H1 (cell line): Measurements from ENCODE around the gene MACC1. TPM values are rescaled to one million over a fixed set of nuclear protein-coding genes. Genes with fewer than 3 reads are reported as not detected.

Experiments
- CTCF ChIA-PET: fragments of 300-600 bp; sonication (Branson Sonifier 250); formaldehyde crosslinking; loops from one replicate; lab custom pipeline; 2021; ENCODE audit not compliant: partially characterized antibody; lab: Charles Lee
- POLR2A ChIA-PET: fragments of 300-600 bp; sonication (Branson Sonifier 250); formaldehyde crosslinking; loops from one replicate; lab custom pipeline; 2021; ENCODE audit warnings: inconsistent platforms; ENCODE audit not compliant: partially characterized antibody; lab: Charles Lee
- DNase-seq, 2 experiments: peaks; one replicate each; pipeline versions ENCODE4 v3.0.0 to v3.0.0-alpha.2; 2010 to 2022; ENCODE audit warnings: low spot score in 2 of 2, low read depth in 1 of 2, mixed read lengths in 1 of 2
- FAIRE-seq: peaks from 2 replicates; lab custom pipeline; 2011; peaks lifted over from hg19 to GRCh38; lab: Jason Lieb, UNC
- H2AFZ ChIP-seq: 2 replicates; pipeline ENCODE4 v1.8.1; 2012; ENCODE audit warnings: low read length, inconsistent platforms
- H2AK5ac ChIP-seq: 2 replicates; pipeline ENCODE4 v1.6.1; 2013; ENCODE audit warnings: low read depth, low read length
- H2BK120ac ChIP-seq: replicated peaks from 2 replicates; pipeline ENCODE3; 2013; ENCODE audit warnings: low read depth, low read length, inconsistent platforms
- H2BK12ac ChIP-seq: 2 replicates; pipeline ENCODE4 v1.6.1; 2013; ENCODE audit warnings: low read depth, low read length
- H2BK15ac ChIP-seq: 2 replicates; pipeline ENCODE4 v1.6.1; 2013; ENCODE audit warnings: low read length
- H2BK20ac ChIP-seq: 2 replicates; pipeline ENCODE4 v1.6.1; 2013; ENCODE audit warnings: low read length
- H2BK5ac ChIP-seq: 2 replicates; pipeline ENCODE4 v1.6.1; 2013; ENCODE audit warnings: low read depth, low read length
- H3K14ac ChIP-seq: 2 replicates; pipeline ENCODE4 v1.6.1; 2013; ENCODE audit warnings: inconsistent platforms; ENCODE audit not compliant: insufficient read length
- H3K18ac ChIP-seq: 2 replicates; pipeline ENCODE4 v1.6.1; 2013; ENCODE audit warnings: low read length; ENCODE audit errors: extremely low read depth
- H3K23ac ChIP-seq: 2 replicates; pipeline ENCODE4 v1.6.1; 2013; ENCODE audit warnings: inconsistent platforms; ENCODE audit not compliant: insufficient read length
- H3K23me2 ChIP-seq: 2 replicates; pipeline ENCODE4 v1.6.1; 2013; ENCODE audit warnings: low read depth, low read length
- H3K27ac ChIP-seq: 2 replicates; pipeline ENCODE4 v1.6.1; 2011; ENCODE audit warnings: low read depth, low read length, inconsistent platforms
- H3K27me3 ChIP-seq, 4 experiments: replicated peaks in 1 of 4; 1 replicate in 1 of 4; 2 replicates in 3 of 4; pipeline versions ENCODE4 v1.6.1 to v1.8.1; 2011 to 2013; ENCODE audit warnings: low read length in 3 of 4, mild to moderate bottlenecking in 3 of 4, inconsistent platforms in 2 of 4, mixed read lengths in 2 of 4, moderate library complexity in 1 of 4; ENCODE audit not compliant: control insufficient read depth in 3 of 4, insufficient read depth in 3 of 4; ENCODE audit errors: extremely low read depth in 1 of 4
- H3K36me3 ChIP-seq, 4 experiments: 2 replicates each; pipeline versions ENCODE4 v1.6.1 to v1.8.1; 2011 to 2013; ENCODE audit warnings: mild to moderate bottlenecking in 4 of 4, low read length in 3 of 4, moderate library complexity in 2 of 4, control low read depth in 1 of 4, inconsistent platforms in 1 of 4; ENCODE audit not compliant: insufficient read depth in 4 of 4, control insufficient read depth in 2 of 4
- H3K4ac ChIP-seq: replicated peaks from 2 replicates; pipeline ENCODE3; 2013; ENCODE audit warnings: low read length, low read depth, mixed read lengths, inconsistent platforms; ENCODE audit not compliant: insufficient read length
- H3K4me1 ChIP-seq, 4 experiments: replicated peaks in 1 of 4; 1 replicate in 1 of 4; 2 replicates in 3 of 4; pipeline versions ENCODE4 v1.6.1 to v1.8.1; 2011 to 2013; ENCODE audit warnings: low read length in 3 of 4, inconsistent platforms in 2 of 4, mixed read lengths in 1 of 4; ENCODE audit not compliant: insufficient read depth in 4 of 4, control insufficient read depth in 3 of 4
- H3K4me2 ChIP-seq, 2 experiments: 2 replicates each; pipeline versions ENCODE4 v1.6.1 to v1.8.1; 2011 to 2013; ENCODE audit warnings: low read depth in 2 of 2, low read length in 2 of 2, control low read depth in 1 of 2, inconsistent platforms in 1 of 2, mild to moderate bottlenecking in 1 of 2; ENCODE audit not compliant: insufficient read depth in 1 of 2
- H3K4me3 ChIP-seq, 4 experiments: fragments of 200-600, 300-600 bp in 1 of 4; sonication (generic), shearing (Covaris generic), sonication (Bioruptor Twin) in 1 of 4; 2 replicates each; pipeline versions ENCODE4 v1.5.1 to v1.8.1; 2011 to 2016; ENCODE audit warnings: low read length in 4 of 4, low read depth in 3 of 4, control low read depth in 2 of 4, inconsistent platforms in 2 of 4, mild to moderate bottlenecking in 2 of 4, mixed read lengths in 1 of 4, moderate library complexity in 1 of 4; ENCODE audit not compliant: insufficient read depth in 2 of 4; ENCODE audit errors: extremely low read depth in 1 of 4
- H3K56ac ChIP-seq: replicated peaks from 2 replicates; pipeline ENCODE3; 2013; ENCODE audit warnings: low read depth, mild to moderate bottlenecking, mixed read lengths, low read length, inconsistent platforms; ENCODE audit not compliant: insufficient read length
- H3K79me1 ChIP-seq: 2 replicates; pipeline ENCODE4 v1.6.1; 2013; ENCODE audit warnings: low read depth, low read length, control low read depth
- H3K79me2 ChIP-seq, 2 experiments: 2 replicates each; pipeline versions ENCODE4 v1.6.1 to v1.8.1; 2012 to 2013; ENCODE audit warnings: low read length in 2 of 2, mild to moderate bottlenecking in 2 of 2, inconsistent platforms in 1 of 2; ENCODE audit not compliant: insufficient read depth in 2 of 2, control insufficient read depth in 1 of 2
- H3K9ac ChIP-seq, 4 experiments: replicated peaks in 1 of 4; 1 replicate in 1 of 4; 2 replicates in 3 of 4; pipeline versions ENCODE4 v1.6.1 to v1.8.1; 2011 to 2013; ENCODE audit warnings: low read depth in 3 of 4, low read length in 3 of 4, control low read depth in 2 of 4, mild to moderate bottlenecking in 2 of 4, moderate library complexity in 2 of 4, inconsistent platforms in 1 of 4; ENCODE audit errors: extremely low read depth in 1 of 4
- H3K9me3 ChIP-seq, 2 experiments: 2 replicates each; pipeline versions ENCODE4 v1.6.1 to v1.8.1; 2012 to 2013; ENCODE audit warnings: mild to moderate bottlenecking in 2 of 2, moderate library complexity in 2 of 2, control low read depth in 1 of 2, inconsistent platforms in 1 of 2, low read depth in 1 of 2, low read length in 1 of 2, mixed read lengths in 1 of 2; ENCODE audit not compliant: insufficient read depth in 2 of 2
- H4K20me1 ChIP-seq, 2 experiments: replicated peaks in 1 of 2; 2 replicates each; pipeline versions ENCODE3 to v1.8.1; 2011 to 2013; ENCODE audit warnings: inconsistent platforms in 2 of 2, low read length in 2 of 2, mild to moderate bottlenecking in 1 of 2; ENCODE audit not compliant: insufficient read depth in 2 of 2, control insufficient read depth in 1 of 2
- H4K5ac ChIP-seq: 2 replicates; pipeline ENCODE4 v1.6.1; 2013; ENCODE audit warnings: low read length, low read depth, mixed read lengths, inconsistent platforms; ENCODE audit not compliant: insufficient read length
- H4K8ac ChIP-seq: 2 replicates; pipeline ENCODE4 v1.8.0; 2013; ENCODE audit warnings: mild to moderate bottlenecking, moderate library complexity, low read length, inconsistent platforms; ENCODE audit not compliant: insufficient read depth; ENCODE audit errors: extremely low read depth
- H4K91ac ChIP-seq: replicated peaks from 2 replicates; pipeline ENCODE3; 2013; ENCODE audit warnings: low read length, mixed read lengths, inconsistent platforms; ENCODE audit not compliant: insufficient read length
- CBX8 ChIP-seq: fragments of 300-800, 300-1000 bp; sonication (generic); IDR thresholded peaks from 2 replicates; pipeline ENCODE4 v1.7.1; 2016; ENCODE audit warnings: low read depth, low read length, borderline replicate concordance
- CREB1 ChIP-seq: IDR thresholded peaks from 2 replicates; pipeline ENCODE4 v1.6.1; 2012; ENCODE audit warnings: inconsistent platforms
- CTBP2 ChIP-seq: IDR thresholded peaks from 2 replicates; pipeline ENCODE4 v1.7.0; 2011; ENCODE audit warnings: borderline replicate concordance, mild to moderate bottlenecking, moderate library complexity, mixed read lengths, low read length; ENCODE audit not compliant: insufficient read depth, insufficient read length
- GTF2F1 ChIP-seq: IDR thresholded peaks from 2 replicates; pipeline ENCODE4 v1.6.1; 2012; ENCODE audit warnings: low read depth, low read length, improper control_type of control experiment, borderline replicate concordance
- HDAC2 ChIP-seq, 2 experiments: fragments of 300-600 bp in 1 of 2; sonication (generic) in 1 of 2; IDR thresholded peaks; 2 replicates each; pipeline ENCODE4 v1.6.1; 2011 to 2012; ENCODE audit warnings: low read depth in 2 of 2, low read length in 2 of 2, mild to moderate bottlenecking in 2 of 2, moderate library complexity in 2 of 2, borderline replicate concordance in 1 of 2, inconsistent platforms in 1 of 2
- JUN ChIP-seq: IDR thresholded peaks from 2 replicates; pipeline ENCODE4 v1.6.1; 2011; ENCODE audit warnings: low read depth, mild to moderate bottlenecking, improper control_type of control experiment, low read length
- JUND ChIP-seq: IDR thresholded peaks from 2 replicates; pipeline ENCODE4 v1.6.1; 2011; ENCODE audit warnings: mild to moderate bottlenecking, improper control_type of control experiment, low read length
- POLR2A ChIP-seq, 2 experiments: IDR thresholded peaks; 1 replicate in 1 of 2; 2 replicates in 1 of 2; pipeline ENCODE4 v1.6.1; 2011; ENCODE audit warnings: low read depth in 2 of 2, low read length in 2 of 2, mild to moderate bottlenecking in 2 of 2; ENCODE audit errors: control extremely low read depth in 1 of 2
- POU5F1 ChIP-seq: IDR thresholded peaks from 2 replicates; pipeline ENCODE4 v1.6.1; 2011; ENCODE audit warnings: low read depth, mild to moderate bottlenecking, low read length, moderate library complexity
- RXRA ChIP-seq: IDR thresholded peaks from 2 replicates; pipeline ENCODE4 v1.6.1; 2011; ENCODE audit warnings: low read depth, mild to moderate bottlenecking, low read length, moderate library complexity; ENCODE audit not compliant: insufficient read depth
- SP4 ChIP-seq: IDR thresholded peaks from 2 replicates; pipeline ENCODE4 v1.6.1; 2012; ENCODE audit warnings: low read length, inconsistent platforms
- TBP ChIP-seq: IDR thresholded peaks from 2 replicates; pipeline ENCODE4 v1.6.1; 2011; ENCODE audit warnings: low read depth, low read length, improper control_type of control experiment
- TCF12 ChIP-seq: IDR thresholded peaks from 2 replicates; pipeline ENCODE4 v1.6.1; 2011; ENCODE audit warnings: low read depth, mild to moderate bottlenecking, low read length
- WGBS, 2 experiments: shearing (Covaris generic) in 1 of 2; methylation state at CpG; one replicate each; pipeline versions ENCODE4 v1.1.6 to v1.1.7; 2013 to 2015; ENCODE audit warnings: low lambda C conversion rate in 2 of 2, mixed read lengths in 2 of 2, inconsistent platforms in 1 of 2, low coverage in 1 of 2, missing lambda C conversion rate in 1 of 2; ENCODE audit not compliant: insufficient replicate concordance in 2 of 2, insufficient coverage in 1 of 2, insufficient read length in 1 of 2; ENCODE audit errors: extremely low coverage in 1 of 2, missing lambda C conversion rate in 1 of 2; 5-methylcytosine and 5-hydroxymethylcytosine counted together
- polyA plus RNA-seq, 7 experiments: library from polyadenylated mRNA; depleted of rRNA in 3 of 7; stranded (reverse) in 5 of 7; unstranded in 2 of 7; fragments of >200 nt in 5 of 7; fragments of 200-250 nt in 2 of 7; gene quantifications; 1 replicate in 5 of 7; 2 replicates in 1 of 7; 4 replicates in 1 of 7; pipeline versions ENCODE4 v1.2.1 to v1.2.3, GENCODE V29; 2011 to 2013; ENCODE audit warnings: missing spikeins in 2 of 7, mixed read lengths in 2 of 7
- total RNA-seq: library from RNA; stranded (reverse); fragmentation: NEBNext Ultra II Directional; extraction: Animal tissue kit (Norgen Biotek cat#: 25700); gene quantifications from 2 replicates; pipeline ENCODE4 v1.2.1, GENCODE V29; 2021

Gene MACC1
- total and polyA plus RNA-seq, 2 of the 8 experiments (the other 6 are each of a cell fraction or from before 2014, with no cell fraction given) = 2.0 to 17.2 TPM

GRCh38 chr7:20136647-20137046 is 80.5 kb downstream of the MACC1 start:
- no peaks in the 10 kb centered on the region; the same call in 1 of the 2 replicates for H3K23me2 ChIP-seq
- CTCF ChIA-PET = no interaction called here
- H4K91ac ChIP-seq = no peak overlapping the region
- no peak overlapping the region for H2BK12ac ChIP-seq
- H3K4me2 ChIP-seq = no peak overlapping the region
- H3K23ac ChIP-seq = no peak overlapping the region
- no peak for FAIRE-seq
- no peak overlapping the region for H3K4ac ChIP-seq
- H3K4me3 ChIP-seq = no peak overlapping the region
- H3K27me3 ChIP-seq = no peaks in the 10 kb centered on the region
- H3K14ac ChIP-seq = no peak overlapping the region
- H3K4me1 ChIP-seq = peaks cover 0 to 3% (median 0%) of the 10 kb centered on the region in 4 experiments; a peak in 1 of 7 replicates
- WGBS, 2 experiments = 87% methylated on average over 2 of the region's 2 CpGs; no CpG with 5 or more reads in 1 of the 2 experiments
- no peak for TF ChIP-seq TBP
- no peak for TF ChIP-seq CBX8
- TF ChIP-seq JUND = no peak
- no peak for TF ChIP-seq RXRA
- no peak for TF ChIP-seq JUN
- TF ChIP-seq TCF12 = no peak
- no peak for TF ChIP-seq HDAC2 (IDR thresholded peaks at IDR 0.05; ENCODE audit: borderline replicate concordance in 1 of 2, low read depth in 2 of 2, low read length in 2 of 2)
- TF ChIP-seq CTBP2 = no peak
- TF ChIP-seq POU5F1 = no peak
- no peak for TF ChIP-seq POLR2A (IDR thresholded peaks at IDR 0.05; ENCODE audit: control extremely low read depth in 1 of 2, low read depth in 2 of 2, low read length in 2 of 2)
- no peak for TF ChIP-seq CREB1
- no peak for TF ChIP-seq GTF2F1
- no peak for TF ChIP-seq SP4
- H3K9me3 ChIP-seq = no peaks in the 10 kb centered on the region
- no peak overlapping the region for H2BK120ac ChIP-seq
- no peak for DNase-seq
- H2AFZ ChIP-seq = no peak overlapping the region
- no peaks in the 10 kb centered on the region; the same call in 1 of the 2 replicates for H3K79me1 ChIP-seq
- no peaks in the 10 kb centered on the region for H3K79me2 ChIP-seq
- no peak overlapping the region for H2BK15ac ChIP-seq
- no peak overlapping the region for H3K27ac ChIP-seq
- no peaks in the 10 kb centered on the region for H4K20me1 ChIP-seq
- no peak overlapping the region for H2BK5ac ChIP-seq
- no peak overlapping the region for H2BK20ac ChIP-seq
- POLR2A ChIA-PET = no interaction called here
- H4K8ac ChIP-seq = no peak overlapping the region
- no peak overlapping the region for H2AK5ac ChIP-seq
- H3K56ac ChIP-seq = no peak overlapping the region
- H3K9ac ChIP-seq = no peak overlapping the region
- no peaks in the 10 kb centered on the region; a peak in 1 of 8 replicates for H3K36me3 ChIP-seq
- no peak overlapping the region for H4K5ac ChIP-seq
- no peak overlapping the region for H3K18ac ChIP-seq
